DMS79 treated with DMSO at 0.1 percent for 48 hours (cell line): ENCODE data around the gene WARS2.
"Not testable (repeated sequence)": the region's sequence is repeated elsewhere in the genome, so short reads cannot be mapped to it uniquely, and the experiment has no call there.

ENCODE experiments used
- DNase-seq: peaks from one replicate; lab custom pipeline; 2025; lab: John Stamatoyannopoulos, UW

WARS2 gene

GRCh38 chr1:119140177-119141019 lies at the start of gene WARS2:
TSS of gene WARS2 (minus strand) at chr1:119140653. CDS start at chr1:119140644, 9 bp downstream.
- DNase-seq = peak; percentile 97

GRCh38 chr1:119188926-119189325 lies 48.5 kb upstream of the WARS2 start:
- no peak for DNase-seq

GRCh38 chr1:119187416-119187815 lies 47.0 kb upstream of the WARS2 start:
- no peak for DNase-seq

GRCh38 chr1:119186471-119186870 lies 46.0 kb upstream of the WARS2 start:
- no peak for DNase-seq

GRCh38 chr1:119184972-119185371 lies 44.5 kb upstream of the WARS2 start:
- DNase-seq = no peak

GRCh38 chr1:119181218-119181617 lies 40.8 kb upstream of the WARS2 start:
- DNase-seq = no peak

GRCh38 chr1:119179051-119179450 lies 38.6 kb upstream of the WARS2 start:
- DNase-seq = no peak

GRCh38 chr1:119172927-119173326 lies 32.5 kb upstream of the WARS2 start:
- DNase-seq = not testable (repeated sequence)

GRCh38 chr1:119171381-119172010 lies 31.0 kb upstream of the WARS2 start:
- not testable (repeated sequence) for DNase-seq

- DNase-seq = no peak
Measured at GRCh38 chr1:119163396-119163795, 22.9 kb upstream of the WARS2 start.

GRCh38 chr1:119160866-119161265 lies 20.4 kb upstream of the WARS2 start:
- no peak for DNase-seq

GRCh38 chr1:119160409-119160808 lies 20.0 kb upstream of the WARS2 start:
- no peak for DNase-seq

- DNase-seq = no peak
Measured at GRCh38 chr1:119159966-119160365, 19.5 kb upstream of the WARS2 start.

GRCh38 chr1:119159111-119159510 lies 18.7 kb upstream of the WARS2 start:
- DNase-seq = no peak

GRCh38 chr1:119156761-119157160 lies 16.3 kb upstream of the WARS2 start:
- not testable (repeated sequence) for DNase-seq

- not testable (repeated sequence) for DNase-seq
Measured at GRCh38 chr1:119155069-119155468, 14.6 kb upstream of the WARS2 start.

GRCh38 chr1:119150150-119150549 lies 9.7 kb upstream of the WARS2 start:
- no peak for DNase-seq

GRCh38 chr1:119147661-119148090 lies 7.2 kb upstream of the WARS2 start:
- DNase-seq = no peak

GRCh38 chr1:119146466-119146865 lies 6.0 kb upstream of the WARS2 start:
- DNase-seq = peak; percentile 23

- DNase-seq = no peak
Measured at GRCh38 chr1:119144813-119145212, 4.4 kb upstream of the WARS2 start.

- DNase-seq = no peak
Measured at GRCh38 chr1:119143706-119144105, 3.3 kb upstream of the WARS2 start.

- no peak for DNase-seq
Measured at GRCh38 chr1:119141660-119142059, 1.2 kb upstream of the WARS2 start.

GRCh38 chr1:119141020-119141424 lies 569 bp upstream of the WARS2 start:
- peak; percentile 75 for DNase-seq

- DNase-seq = peak; percentile 89
Measured at GRCh38 chr1:119139857-119140176, 636 bp downstream of the WARS2 start.
